ENCODE data around the gene ITGB3BP.
"Not testable (repeated sequence)": the region's sequence is repeated elsewhere in the genome, so short reads cannot be mapped to it uniquely, and the experiment has no call there.

The ITGB3BP gene, protein sequence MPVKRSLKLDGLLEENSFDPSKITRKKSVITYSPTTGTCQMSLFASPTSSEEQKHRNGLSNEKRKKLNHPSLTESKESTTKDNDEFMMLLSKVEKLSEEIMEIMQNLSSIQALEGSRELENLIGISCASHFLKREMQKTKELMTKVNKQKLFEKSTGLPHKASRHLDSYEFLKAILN

DNA sequence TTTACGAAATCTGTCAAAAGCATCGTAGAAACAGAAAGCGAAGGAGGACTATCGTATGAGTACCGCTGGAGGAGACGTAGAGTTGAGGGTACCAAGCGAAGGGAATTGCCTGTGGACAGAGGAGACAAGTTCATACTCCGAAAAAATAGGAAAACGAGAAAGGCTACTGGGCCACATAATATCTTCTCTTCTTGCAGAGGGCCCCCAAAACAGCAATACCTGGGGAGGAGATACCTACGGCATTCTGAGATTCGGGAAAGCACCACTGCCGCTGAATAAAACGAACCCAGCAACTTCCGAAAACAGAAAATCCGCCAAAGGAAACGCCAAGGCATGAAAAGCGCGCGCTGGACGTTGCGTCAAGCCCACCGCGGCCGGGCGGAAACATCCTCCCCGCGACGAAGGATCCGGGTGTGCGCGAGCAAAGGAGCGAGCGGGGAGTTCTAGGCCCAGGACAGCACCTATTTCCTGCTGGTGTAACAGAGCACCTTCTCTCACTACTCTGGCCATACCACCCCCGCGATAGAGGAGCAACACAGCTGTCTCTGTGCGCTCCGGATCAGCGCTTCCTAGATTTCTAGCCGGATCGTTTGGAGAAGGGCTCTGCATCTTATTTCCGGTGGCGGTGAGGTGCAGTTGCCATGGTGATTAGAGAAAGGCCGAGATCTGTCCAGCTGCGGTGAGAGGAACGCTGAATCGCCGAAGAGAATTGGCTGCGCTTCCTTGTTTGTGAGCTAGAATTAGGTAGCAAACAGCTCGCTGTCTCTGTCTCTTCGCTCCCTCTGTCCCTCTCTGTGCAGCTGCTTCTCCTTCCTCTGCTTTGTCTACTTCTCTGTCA, at the start of gene ITGB3BP, which contains the start of gene EFCAB7:
ITGB3BP (minus strand) TSS at position 335 of the 838 bp plus-strand sequence; CDS start at position 243, 92 bp downstream.
EFCAB7 (plus strand) TSS at position 635 of the 838 bp plus-strand sequence. CDS start 2,048 bp downstream, outside the sequence.
- DNase-seq: peak; percentile 83

GRCh38 chr1:63572686-63573085, 49.7 kb upstream of the ITGB3BP start:
- not testable (repeated sequence) for DNase-seq

DNA sequence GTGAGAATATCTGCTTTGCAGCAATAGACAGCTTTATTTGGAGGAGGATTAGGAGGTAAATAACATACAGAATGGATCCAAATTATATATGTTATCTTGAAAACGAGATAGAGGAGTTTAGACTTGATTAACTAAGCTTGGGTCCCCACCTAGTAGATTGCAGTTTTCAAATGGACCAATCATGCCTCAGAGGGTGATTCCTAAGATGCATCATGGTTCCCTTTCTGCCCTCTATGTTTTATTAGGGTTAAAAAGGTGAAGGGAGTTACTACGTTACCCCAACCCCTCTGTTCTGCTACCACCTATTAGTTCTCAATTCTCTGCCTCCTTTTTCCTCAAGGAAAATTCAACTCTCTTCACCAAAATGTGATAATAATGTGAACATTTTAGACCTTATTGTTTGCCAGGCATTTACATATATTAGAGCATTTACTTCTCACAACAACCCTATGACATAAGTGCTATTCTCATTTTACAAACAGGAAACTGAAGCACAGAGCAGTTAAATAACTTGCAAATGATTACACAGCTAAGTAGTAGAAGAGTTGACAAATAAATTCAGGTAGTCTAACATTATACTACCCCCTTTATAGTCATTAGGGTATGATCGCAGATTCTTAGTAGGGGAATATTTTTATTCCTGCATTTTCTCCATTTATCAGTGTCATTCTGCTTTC, 46.8 kb upstream of the ITGB3BP start:
- no peak for DNase-seq

DNA sequence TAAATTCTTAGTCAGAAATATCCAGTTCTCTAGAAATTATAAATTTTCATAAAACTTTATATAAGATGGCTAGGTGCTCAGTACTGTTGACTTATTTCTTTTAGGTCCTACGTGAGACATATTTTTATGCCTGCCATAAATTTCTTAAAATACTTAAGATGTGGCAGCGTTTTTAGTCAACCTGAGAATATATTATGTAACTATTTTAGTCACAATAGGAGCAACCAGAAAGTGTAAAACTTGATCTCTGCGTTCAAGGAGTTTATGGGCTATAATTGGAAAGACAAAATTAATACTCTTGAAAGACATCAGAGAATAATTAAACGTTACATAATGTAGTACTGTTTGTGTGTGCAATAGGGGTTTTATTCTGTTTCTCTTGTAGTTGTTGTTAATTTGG, 46.0 kb upstream of the ITGB3BP start:
- no peak for DNase-seq

- DNase-seq: no peak
Observed at GRCh38 chr1:63563745-63564144, 40.7 kb upstream of the ITGB3BP start.

DNA sequence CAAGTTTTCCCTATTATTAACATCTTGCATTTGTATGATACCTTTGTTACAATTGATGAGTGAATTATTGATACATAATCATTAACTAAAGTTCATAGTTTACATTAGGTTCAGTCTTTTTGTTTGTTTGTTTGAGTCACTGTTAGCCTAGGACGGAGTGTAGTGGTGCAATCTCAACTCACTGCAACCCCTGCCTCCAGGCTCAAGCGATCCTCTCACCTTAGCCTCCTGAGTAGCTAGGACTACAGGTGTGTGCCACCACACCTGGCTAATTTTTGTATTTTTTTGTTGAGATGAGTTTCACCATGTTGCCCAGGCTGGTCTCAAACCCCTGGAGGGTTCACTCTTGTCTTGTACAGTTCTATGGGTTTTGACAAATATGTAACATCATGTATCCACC, 36.3 kb upstream of the ITGB3BP start:
- no peak for DNase-seq

DNA sequence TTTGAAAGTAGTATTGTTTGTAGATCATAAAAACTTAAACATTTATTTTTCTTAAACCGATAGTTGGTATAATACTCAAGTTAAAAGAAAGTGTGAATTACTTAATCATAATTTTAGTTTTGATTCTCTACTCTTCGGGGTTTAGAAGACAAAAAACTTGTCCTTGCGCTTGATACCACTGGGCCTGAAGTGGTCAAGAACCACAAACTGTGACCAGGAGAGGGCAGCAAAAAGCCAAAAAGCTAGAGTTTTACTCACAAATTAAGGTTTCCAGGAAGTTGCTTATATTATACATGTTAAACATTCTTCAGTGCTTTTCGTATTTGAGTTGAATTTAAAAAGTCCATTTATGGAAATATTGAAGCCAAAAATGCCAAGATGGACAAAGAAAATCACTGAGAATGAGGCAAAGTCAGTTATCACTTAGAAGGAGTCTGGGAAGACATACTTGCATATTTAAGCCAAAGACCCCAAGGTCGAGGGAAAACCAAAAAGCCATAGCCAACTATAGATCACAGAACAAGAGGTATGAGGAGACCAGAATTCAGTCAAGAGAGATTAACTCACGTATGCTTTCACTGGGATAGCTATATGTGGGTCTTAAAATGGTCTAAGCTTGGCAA, 34.5 kb upstream of the ITGB3BP start:
- DNase-seq: peak; percentile 19

DNA sequence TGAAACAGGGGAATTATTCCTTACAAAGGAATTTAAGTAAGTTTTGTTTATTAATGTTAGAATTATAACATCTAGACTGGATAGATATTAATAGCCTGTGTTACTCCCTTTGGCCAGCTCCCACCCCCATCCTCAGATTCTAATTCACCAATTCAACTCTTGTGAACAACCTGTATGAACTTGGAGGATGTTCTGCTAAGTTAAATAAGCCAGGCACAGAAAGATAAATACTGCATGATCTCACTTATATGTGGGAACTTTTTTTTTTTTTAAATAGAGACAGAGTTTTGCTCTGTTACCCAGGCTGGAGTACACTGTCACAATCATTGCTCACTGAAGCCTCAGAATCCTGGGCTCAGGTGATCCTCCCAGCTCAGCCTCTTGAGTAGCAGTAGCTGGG, 32.5 kb upstream of the ITGB3BP start:
- DNase-seq: no peak

GRCh38 chr1:63548877-63549276, 25.9 kb upstream of the ITGB3BP start:
- DNase-seq: peak; percentile 11

DNA sequence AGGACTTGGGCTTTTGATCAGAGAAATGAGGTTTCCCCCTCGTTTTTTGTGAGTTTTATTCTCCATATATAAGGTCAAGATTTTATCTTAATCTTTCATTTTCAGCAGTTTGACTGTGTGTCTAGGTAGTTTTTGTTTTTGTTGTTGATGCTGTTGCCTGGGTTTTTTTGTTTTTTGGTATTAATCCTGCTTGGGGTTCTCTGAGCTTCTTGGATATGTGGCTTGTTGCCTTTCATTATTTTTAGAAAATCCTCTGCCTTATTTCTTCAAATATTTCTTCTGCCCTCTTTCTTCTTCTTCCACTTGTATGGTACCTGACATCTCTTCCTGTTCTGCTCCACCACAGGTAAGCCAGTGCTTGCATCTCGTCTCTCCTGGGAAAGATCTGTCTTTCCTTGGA, 25.3 kb upstream of the ITGB3BP start:
- no peak for DNase-seq

DNA sequence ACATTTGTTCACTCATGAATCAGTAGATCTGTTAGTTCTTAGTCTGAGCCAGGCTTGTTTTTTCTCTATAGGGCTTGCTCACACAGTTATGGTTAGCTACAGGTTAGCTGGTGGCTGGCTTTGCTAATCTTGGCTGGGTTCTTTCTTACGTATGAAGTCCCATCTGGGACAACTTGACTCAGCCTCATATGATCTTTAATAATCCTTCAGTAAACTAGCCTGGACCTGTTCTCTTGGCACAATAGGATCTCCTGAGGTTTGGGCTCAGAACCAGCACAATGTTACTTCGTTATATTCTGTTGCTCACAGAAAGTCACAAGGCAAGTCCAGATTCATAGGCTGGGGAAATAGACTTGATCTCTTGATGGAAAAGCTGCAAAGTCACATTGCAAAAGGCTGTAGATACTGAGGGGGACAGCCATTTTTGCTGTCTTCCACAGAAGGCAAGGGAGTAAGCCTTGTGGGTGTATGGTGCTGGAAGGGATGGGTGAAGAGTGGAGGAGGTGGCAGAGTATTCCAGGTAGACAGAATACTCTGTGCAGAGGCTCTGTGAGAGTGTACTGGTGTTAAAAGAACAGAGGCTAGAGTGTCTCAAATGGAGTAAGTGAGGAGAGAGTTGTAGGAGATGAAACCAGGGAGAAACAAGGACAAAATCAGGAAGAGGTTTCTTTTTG, 24.7 kb upstream of the ITGB3BP start:
- no peak for DNase-seq

GRCh38 chr1:63545780-63546179, 22.8 kb upstream of the ITGB3BP start:
- no peak for DNase-seq

DNA sequence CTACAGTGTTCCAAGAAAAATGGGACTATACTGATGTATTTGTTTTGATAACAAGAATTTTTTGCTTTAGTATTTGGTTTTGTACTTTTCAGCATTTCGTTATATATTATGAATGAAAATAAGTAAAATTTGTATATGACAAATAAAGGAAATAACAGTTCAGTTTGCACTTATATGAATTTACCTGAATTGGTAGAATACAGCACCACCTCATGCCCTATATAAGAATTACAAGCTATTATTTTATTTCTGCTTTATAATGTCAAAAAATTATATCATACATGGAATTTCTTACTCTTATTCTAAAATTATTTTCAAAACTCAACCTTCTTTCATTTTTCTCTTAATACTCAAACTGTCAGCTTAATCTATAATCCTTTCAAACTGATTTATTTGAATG, 14.9 kb upstream of the ITGB3BP start:
- DNase-seq: peak; percentile 9

- DNase-seq: no peak
Observed at GRCh38 chr1:63537006-63537405, 14.0 kb upstream of the ITGB3BP start.

- no peak for DNase-seq
Observed at GRCh38 chr1:63534406-63534805, 11.4 kb upstream of the ITGB3BP start.

GRCh38 chr1:63533931-63534330, 10.9 kb upstream of the ITGB3BP start:
- DNase-seq: no peak

DNA sequence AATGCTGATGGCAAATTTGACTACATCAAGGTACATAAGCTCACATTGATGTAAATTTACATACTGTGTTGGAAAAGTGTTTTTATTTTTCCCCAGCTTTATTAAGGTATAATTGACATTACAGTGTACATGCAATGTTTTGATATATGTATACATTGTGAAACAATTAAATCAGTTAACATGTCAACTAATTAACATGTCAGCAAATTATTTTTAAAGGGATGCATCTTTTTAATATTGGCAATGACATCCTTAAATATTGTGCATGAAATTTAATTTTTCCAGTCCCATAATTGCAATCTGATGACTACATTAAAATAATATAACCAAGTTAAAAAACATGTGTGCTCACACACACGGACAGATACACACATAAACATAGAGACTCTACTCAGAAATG, 9.7 kb upstream of the ITGB3BP start:
- no peak for DNase-seq

DNA sequence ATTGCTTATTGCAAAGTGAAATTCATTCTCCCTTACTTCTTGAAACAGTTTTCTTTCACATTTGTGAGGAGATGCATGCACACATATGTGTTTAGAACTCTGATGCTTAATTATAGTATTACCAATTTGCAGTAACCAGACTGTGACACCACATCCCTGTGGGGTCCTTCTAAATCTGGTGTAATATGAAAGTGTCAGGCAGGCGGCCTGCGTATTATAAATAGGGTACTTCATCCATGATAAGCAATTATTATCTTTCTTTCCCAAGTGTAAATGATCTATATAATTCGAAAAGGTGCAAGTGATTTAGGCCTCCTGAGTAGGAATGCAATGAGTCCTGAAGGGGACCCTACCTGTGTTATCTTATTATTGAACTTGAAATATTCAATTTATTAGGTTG, 1.2 kb upstream of the ITGB3BP start:
- no peak for DNase-seq

GRCh38 chr1:63523738-63524137, 713 bp upstream of the ITGB3BP start:
- no peak for DNase-seq

- DNase-seq: no peak
Observed at GRCh38 chr1:63516629-63517028, 6.4 kb downstream of the ITGB3BP start.

- no peak for DNase-seq
Observed at GRCh38 chr1:63512584-63512983, 10.4 kb downstream of the ITGB3BP start.

GRCh38 chr1:63509718-63510117, 13.3 kb downstream of the ITGB3BP start:
- no peak for DNase-seq

DNA sequence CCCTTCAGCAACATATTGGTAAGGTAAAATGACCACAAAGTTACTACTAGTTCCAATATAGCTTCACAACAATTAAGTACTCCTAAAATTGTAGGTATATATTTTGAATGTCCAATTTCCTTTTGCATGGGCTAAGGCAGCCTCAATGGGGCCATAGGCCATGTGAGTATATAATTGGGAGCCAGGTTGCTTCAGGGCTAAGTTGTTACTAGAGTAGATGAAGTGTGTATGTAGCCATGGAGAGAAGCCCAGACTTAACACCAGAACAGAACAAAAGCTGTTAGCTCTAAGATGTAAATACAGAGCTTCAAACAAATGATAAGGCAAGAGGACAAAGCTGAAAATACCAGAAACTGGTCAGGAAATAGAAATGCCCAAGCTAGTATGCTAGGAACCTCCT, 16.2 kb downstream of the ITGB3BP start:
- no peak for DNase-seq

Data from CD4-positive, alpha-beta T cell treated with Interleukin-12 subunit alpha and Interleukin-12 subunit beta, for 1 hour (primary cell).